NCI-H1048 (cell line): Measurements from ENCODE around the gene TRIP12.
"Not testable (repeated sequence)": the region's sequence is repeated elsewhere in the genome, so short reads cannot be mapped to it uniquely, and the experiment has no call there.

Source experiments
- DNase-seq: peaks from one replicate; lab custom pipeline; 2025; lab: John Stamatoyannopoulos, UW

TRIP12 gene

DNA sequence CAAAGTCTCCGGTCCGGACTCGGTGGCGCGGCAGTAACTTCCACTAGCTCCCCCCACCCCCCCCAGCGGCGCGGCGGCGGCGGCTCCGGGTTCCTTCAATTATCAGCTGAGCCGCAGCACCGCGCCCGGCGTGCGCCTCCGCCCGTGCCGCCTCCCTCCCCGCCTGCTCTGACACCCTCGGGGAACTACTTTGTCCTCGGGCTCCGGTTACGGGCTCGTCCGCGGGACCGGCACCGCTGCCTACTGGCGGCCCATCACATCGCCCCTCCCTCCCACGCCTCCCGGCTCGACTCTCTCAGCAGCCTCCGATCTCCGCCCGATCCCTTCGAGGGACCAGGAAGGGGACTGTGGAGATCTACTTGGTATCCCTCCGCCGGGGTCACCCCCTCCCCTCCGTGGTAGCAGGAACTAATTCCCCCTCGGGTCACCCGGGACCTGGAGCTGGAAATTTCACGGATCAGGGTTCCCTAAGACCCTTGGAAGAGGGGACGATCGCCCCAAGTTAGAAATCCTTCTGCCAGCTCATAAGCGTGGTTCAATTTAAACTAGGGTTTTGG, at the start of gene TRIP12:
Gene TRIP12 (minus strand): TSS at position 118 of the 557 bp plus-strand sequence. CDS start 41,930 bp downstream, outside the sequence.
- DNase-seq: peak; percentile 72

DNA sequence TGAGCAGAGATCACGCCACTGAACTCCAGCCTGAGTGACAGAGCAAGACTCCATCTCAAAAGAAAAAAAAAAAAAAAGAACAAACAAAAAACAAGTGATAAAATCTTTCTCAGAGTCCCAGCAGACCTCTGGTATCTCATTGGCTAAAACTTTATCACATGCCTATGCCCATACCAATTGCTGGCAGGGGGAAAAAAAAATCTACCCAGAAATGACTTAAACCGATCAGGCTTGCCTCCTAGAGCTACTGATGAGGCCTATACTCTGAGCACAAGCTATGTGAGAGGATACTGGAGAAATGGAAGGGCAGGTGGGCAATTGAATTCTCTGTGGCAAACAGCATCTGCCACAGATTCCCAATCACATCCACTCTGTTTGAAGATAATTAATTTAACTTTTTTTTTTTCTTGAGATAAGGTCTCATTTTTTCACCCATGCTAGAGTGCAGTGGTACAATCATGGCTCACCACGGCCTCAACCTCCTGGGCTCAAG, 49.5 kb upstream of the TRIP12 start:
- DNase-seq: no peak

DNA sequence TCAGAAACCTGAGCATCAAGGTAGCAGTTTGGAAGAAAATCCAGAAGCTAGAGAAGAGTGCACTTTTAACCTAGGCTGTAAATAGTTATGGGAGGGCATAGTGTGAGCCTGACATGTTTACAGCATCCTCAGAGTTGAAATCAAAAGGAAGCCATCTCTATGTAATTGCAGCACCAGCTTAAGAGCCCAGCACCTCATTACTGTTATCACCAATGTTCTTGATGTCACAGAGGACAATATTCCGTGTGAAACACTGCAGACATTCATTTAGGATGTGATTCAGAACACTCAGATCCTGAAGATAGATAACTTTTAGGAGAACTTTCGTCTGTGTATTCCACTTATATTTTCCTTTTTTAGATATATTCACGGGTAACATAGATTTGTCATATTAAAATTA, 48.6 kb upstream of the TRIP12 start:
- no peak for DNase-seq

DNA sequence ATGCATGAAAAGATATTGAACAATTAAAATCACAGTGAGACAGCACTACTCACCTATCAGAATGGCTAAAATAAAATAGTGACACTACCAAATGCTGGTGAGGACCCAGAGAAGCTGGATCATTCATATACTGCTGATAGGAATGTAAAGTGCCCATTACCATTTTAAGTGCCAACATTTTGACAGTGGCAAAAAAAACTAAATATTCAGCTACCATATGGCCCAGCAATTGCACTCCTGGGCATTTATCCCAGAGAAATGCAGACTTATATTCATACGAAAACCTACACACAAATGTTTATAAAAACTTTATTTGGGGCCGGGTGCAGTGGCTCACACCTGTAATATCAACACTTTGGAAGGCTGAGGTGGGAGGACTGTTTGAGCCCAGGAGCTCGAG, 48.1 kb upstream of the TRIP12 start:
- DNase-seq: no peak

DNA sequence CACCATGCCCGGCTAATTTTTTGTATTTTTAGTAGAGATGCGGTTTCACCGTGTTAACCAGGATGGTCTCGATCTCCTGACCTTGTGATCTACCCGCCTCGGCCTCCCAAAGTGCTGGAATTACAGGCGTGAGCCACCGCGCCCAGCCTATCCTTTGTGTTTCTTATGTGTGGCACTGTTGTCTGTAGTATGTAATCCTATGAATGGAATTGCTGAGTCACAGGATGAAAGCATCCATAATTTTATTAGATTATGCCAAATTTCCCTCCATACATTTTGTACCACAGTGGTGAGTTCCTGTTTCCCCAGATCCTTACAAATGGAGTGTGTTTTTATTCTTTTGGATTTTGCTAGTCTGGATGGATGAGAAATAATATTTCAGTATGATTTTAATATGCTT, 41.8 kb upstream of the TRIP12 start:
- not testable (repeated sequence) for DNase-seq

DNA sequence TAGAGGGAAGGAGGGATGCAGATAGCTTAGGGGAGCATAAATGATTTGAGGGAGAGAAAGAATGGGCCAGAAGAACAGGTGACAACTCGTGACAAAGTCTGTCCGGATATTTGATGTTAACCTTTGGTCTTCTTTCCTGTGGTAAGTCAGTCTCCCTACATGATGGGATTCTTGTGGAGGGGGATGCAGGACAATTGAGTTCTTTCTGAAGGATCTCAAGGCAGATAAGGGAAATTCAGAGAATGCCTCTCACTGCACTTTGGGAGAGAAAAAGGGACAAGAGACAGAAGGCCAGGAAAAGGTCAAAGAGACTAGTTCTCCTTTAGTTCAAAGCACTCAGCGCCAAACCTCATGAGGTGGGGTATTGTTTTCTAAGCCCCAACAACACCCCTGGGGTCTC, 34.7 kb upstream of the TRIP12 start:
- no peak for DNase-seq

DNA sequence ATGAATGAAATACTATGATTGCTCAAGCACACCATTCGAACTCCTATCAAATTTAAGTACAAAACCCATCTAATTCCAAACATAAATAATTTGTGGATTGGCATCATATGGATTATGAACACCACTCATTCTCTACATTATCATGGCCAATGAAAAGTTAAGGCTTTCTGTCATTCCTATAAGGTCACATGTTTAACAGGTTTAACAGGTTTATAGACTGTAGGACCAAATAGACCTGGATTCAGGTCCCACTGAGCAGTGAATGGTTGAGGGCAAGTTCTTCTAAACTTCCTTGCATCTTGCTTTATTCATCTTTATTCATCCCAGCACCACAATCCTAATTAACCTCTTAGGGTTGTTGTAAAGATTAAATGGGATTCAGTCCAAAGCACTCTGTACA, 33.9 kb upstream of the TRIP12 start:
- DNase-seq: no peak

DNA sequence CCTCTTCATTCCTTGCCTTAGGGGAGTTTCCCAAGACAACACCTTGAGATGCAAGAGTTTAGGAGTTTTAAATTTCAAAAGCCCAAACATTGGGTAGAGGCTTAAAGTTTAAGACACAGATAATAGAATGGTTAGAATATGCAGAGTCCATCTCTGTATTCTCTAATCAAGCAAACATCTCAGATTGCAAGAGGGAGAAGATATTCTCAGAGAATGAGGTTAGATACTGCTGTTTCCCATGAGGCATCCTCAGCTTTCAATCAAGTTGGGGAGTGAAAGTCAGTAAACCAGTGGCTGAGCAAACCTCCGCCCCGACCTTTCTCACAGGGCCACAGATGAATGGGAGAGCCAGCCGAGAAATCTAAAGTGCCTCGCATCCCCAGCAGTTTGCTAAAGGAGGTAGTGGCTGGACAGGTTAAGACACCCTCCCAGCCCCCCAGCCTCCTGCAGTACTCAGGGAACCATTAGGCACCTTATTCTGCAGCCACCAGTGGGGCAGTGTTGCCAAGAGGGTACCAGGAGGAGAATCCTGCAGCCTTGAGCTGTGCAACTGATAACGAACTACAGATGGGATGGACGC, 30.5 kb upstream of the TRIP12 start:
- no peak for DNase-seq

DNA sequence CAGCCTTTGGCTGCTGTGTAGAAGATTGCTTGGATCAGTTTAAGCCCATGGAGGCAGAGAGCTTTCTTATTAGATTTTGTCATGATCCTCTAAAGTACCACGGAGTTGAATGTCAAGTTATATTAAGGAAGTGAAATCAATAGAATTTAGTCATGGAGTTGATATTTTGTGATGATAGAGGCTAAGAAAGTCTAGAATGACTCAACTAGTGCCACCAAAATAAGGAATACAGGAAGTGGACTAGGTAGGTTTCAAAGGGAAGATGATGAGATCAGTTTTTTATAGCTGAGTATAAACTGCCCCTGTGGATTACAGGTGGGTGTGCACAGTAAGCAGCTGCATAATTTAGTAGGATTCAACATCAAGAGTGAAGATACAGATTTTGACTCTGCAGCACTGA, 25.7 kb upstream of the TRIP12 start:
- DNase-seq: no peak

DNA sequence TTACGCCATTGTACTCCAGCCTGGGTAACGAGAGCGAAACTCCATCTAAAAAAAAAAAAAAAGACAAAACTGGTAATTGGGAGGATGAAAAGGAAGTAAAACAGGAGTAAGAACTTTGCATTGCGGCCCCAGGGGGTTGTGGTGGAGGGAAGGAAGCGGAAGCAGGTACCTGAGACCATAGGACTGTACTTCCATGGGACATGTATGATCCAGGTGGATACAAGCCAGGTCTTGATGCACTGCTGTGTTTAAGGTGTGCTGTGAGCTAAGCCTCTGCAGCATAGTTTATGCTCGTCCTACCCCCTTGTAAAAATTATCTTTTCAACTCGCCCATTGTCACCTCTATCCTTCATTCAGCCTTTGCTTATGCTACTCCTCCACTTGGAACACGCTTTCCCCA, 24.2 kb upstream of the TRIP12 start:
- no peak for DNase-seq

DNA sequence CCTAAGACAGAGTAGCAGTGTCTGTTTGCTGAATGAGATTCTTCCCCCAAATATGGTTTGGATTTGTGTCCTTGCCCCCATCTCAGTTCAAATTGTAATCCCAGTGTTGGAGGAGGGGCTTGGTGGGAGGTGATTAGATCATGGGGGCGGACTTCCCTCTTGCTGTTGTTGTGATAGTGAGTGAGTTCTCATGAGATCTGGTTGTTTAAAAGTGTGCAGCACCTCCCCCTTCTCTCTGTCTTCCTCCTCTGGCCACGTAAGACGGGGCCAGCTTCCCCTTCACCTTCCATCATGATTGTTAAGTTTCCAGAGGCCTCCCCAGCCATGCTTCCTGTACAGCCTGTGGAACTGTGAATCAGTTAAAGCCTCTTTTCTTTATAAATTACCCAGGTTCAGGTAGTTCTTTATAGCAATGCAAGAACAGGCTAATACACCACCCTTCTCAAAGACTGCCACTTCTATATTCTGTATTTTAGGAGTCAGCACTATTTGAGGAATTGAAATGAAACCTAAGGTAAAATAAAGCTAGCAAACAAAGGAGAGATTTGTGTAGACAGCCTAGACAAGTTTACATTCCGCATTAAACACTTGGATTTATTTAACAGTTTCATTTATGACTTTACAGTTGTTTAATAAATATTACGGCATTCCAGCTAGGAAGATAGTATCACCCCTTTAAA, 22.1 kb upstream of the TRIP12 start:
- DNase-seq: no peak

DNA sequence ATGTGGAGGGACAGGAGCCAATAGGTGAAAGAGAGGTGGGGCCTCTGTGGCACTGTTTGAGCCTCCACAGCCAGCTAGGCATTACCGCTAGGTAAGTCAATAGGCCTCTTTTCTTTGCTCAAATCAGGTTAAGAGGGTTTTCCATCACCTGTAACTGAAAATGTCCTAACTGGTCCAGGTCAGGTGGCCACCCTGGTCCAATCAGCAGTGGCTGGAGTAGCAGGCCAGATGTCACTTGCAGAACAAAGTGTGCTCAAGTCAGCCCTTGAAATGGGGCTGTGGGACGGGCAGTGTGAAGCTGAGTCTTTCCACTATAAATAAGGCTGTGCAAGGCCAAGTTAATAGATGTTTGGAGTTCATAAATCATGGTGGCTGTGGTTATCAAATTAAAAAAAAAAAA, 21.4 kb upstream of the TRIP12 start:
- DNase-seq: no peak

DNA sequence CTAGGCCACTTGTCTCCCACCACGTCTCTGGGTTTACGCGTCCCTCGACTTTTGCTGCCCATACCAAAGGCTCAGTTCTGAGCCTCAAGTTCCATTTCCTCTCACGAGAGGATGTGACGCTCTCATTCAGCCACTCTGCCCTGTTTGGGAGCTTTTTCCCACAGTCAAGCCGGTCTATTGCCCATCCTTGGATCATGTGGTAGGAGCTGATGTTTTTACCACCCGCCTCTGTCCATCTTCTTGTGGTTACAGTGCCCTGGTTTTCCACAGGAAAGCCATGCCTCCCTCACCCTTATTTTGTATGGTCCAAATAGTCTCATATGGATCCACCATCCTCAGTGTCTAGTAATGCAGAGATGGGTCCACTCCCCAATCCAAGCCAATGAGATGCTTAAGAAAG, 20.9 kb upstream of the TRIP12 start:
- DNase-seq: no peak

DNA sequence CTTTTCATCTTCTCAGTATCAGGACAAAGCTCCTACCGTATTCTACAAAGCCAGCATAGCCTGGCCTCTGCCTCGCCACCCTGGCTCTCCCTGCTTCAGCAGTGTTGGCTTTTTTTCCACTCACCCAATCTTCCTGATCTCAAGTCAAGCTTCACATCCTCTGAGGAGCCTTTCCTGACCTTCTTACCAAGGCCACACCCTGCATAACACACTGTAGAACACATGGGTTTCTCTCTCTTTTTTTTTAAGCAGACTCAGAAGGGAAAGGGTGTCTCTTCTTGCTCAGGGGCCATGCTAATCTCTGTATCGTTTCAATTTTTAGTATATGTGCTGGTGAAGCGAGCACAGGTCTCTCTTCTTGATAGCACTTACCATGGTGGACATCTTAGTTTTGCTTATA, 15.7 kb upstream of the TRIP12 start:
- DNase-seq: no peak

DNA sequence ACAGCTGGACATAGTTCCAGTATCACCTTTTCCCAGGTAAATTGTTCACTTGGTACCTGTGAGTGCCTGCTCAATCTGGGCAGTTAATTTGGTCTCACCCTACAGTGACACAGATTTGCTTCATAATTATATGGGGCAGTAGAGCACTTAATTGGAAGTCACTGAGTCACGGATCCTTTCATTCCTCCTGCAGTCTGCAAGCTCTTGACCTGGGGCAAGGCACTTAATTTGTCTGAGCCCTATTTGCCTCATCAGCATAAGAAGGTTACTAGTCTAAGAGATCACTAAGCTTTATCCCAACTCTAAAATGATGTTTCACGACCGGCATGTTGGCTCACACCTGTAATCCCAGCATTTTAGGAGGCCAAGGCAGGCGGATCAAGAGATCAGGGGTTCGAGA, 9.4 kb upstream of the TRIP12 start:
- DNase-seq: no peak

DNA sequence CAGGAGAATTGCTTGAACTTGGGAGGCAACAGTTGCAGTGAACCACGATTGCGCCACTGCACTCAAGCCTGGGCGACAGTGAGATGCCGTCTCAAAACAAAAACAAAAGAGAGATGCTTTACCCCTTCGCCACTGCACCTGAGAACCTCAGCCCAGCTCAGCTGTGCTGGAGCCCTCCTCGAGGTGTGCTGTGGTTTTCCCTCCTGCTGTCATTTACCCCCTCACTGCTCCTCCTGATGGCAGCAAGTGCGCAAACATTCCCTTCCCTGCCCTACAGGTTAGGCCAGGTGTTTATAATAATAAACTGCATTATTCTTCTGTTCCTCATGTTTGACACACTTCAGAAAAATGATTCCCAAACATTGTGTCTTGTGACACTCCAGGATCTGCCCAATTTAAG, 8.8 kb upstream of the TRIP12 start:
- DNase-seq: no peak

DNA sequence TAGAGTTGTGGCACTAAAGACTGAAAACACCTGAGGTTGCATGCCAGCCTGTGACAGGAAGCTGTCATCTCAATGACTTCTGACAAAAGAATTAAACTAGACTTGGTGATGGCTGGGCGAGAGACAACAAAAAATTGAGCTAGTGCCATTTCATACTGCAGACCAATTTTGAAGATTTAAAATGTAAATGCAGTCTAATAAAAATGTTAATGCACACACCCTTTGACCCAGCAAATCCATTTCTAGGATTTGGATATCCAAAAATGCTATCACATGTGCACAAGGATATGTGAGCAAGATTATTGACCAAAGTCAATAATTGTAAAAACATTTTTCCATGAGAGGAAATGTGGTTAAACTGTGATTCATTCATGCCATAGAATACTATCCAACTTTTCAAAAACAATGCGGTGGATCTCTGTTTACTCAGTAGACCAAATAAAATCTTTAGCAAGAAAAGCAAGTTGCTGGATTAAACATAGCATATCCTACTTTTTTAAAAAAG, 6.1 kb upstream of the TRIP12 start:
- DNase-seq: no peak

DNA sequence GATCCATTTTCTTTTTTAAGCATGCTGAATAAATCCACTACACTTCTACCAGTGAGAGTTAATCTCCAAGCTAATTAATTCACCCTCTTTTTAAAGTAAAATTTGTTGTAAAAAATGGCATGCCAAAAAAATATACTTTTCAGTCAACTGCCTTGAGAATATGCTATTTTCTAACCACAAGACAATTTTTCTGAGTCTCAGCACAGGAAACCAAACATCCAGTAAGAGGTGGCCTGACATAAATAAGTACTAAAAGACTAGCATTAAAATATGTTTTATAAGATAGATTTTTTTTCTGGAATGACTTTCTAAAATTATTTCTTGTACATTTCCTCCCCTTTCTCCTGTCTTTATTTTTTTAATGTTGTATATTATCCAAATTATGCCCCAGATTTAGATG, 3.4 kb upstream of the TRIP12 start:
- no peak for DNase-seq

DNA sequence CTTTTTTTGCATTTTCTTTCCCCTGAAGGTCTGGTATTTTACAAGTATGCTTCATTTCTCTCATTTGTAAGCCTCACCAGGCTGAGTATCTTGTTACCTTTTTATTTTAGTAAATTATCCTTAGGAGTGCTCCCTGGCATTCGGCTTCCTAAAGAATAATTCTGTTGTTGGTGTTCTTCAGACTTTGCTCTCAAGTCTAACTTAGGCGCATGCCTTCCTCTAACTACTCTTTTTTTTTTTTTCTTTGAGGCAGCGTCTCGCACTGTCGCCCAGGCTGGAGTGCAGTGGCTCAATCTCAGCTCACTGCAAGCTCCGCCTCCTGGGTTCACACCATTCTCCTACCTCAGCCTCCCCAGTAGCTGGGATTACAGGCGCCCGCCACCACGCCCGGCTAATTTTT, 2.7 kb upstream of the TRIP12 start:
- not testable (repeated sequence) for DNase-seq

DNA sequence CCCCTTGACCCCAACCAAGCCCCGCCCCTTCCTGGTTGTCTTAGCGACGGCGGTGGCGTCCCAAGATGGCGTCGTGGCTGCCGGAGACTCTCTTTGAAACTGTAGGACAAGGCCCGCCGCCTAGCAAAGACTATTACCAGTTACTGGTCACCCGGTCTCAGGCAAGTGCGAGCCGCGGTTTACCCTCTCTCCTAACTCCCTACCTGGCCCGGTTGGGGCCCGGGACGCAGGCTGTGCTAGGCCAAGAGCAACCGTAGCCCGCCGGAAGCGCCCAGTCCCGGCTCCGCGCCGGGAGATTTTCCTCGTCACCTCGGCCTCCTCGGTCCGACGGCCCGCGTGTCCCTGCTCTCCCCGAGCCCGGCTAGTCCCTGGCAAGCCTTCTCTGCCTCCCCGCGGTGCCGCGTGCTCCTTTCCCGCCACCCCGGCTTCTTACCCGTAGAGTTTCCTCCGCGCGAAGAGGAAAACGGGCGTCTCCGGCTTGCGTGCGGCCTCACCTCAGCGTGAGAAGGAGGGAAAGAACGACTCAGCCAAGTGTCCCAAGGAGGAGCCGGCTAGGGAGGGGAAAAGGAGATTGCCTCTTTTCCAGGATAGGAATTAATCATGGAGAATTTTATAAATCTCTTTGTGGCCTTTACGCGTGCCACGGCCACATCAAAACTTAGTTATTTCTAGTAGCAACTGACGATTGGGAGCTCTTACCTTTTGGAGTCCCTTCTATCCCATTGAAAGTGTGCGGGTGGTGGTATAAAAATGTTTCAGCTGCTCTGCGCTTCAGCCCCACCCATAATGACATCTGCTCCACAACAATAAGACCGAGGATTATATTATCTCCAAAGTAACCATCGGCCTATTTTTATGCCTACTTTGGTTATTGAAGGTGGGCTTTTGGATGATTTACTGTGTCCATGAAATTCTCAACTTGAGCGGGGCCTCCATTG, 909 bp upstream of the TRIP12 start, which contains the start of gene FBXO36:
Gene FBXO36 (plus strand): TSS at position 55 of the 938 bp plus-strand sequence. CDS start 11 bp downstream, at position 66.
- peak; percentile 55 for DNase-seq

DNA sequence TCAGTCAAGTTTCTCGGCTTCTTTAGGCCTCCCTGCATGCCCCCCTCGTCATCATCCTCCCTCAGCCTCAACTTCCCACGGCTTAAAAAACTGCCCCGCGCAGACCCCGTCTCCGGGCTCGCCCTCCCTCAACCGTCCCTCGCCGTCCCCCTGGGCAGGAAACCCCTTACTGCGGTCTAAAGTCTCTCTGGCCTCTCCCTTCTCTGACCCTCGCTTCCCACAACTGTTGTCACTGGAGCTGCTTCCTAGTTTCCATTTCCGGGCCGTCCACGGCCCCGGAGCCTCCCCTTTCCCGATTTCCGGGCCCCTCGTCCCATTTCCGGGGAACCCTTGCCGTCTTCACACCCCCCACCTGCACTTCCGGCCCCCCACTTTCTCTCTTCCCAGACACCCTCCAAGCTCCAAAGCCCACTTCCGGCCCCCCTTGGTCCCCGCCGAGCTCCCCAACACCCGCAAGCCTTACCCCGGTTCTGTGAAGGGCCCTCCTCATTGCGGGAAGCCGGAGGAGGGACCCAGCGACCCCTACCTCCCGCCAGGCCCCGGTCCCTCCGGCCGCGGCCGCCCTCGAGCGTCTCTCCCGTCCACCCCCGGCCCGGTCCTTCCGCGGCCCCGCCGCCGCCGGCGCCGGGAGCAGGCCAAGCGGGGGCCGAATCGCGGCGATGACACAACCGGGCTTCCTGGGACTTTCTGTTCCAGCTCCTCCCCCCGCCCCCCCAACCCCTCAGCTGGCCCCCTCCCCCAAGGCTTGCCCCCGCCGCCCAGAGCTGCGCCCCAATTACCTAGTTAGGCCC, 513 bp downstream of the TRIP12 start:
- no peak for DNase-seq
